Activated CD4-positive, alpha-beta T cell treated with anti-CD3 and anti-CD28 coated beads, Interleukin-2, Interleukin-6, amounts not matched to agents 100 ng/mL and 50 ng/mL, durations not matched to agents 16 hours and 8 hours (primary cell): ENCODE results near the gene HBG2.
"Not testable (repeated sequence)": the region's sequence is repeated elsewhere in the genome, so short reads cannot be mapped to it uniquely, and the experiment has no call there.

Source experiments
- DNase-seq: peaks from one replicate; pipeline ENCODE4 v3.0.0-alpha.2; 2020

HBG2 gene

DNA sequence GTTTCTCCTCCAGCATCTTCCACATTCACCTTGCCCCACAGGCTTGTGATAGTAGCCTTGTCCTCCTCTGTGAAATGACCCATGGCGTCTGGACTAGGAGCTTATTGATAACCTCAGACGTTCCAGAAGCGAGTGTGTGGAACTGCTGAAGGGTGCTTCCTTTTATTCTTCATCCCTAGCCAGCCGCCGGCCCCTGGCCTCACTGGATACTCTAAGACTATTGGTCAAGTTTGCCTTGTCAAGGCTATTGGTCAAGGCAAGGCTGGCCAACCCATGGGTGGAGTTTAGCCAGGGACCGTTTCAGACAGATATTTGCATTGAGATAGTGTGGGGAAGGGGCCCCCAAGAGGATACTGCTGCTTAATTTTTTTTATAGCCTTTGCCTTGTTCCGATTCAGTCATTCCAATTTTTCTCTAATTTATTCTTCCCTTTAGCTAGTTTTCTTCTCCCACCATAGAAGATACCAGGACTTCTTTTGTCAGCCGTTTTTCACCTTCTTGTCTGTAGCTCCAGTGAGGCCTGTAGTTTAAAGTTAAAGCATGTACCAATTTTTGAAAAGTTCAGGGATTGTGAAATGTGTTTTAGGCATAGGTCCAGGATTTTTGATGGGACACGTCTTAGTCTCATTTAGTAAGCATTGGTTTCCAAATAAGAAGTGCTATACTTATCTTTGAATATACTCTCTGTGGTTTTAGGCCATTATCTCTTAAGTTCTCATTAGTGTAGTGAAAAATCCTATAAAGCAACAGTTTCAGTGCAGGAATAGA, at the start of gene HBG2:
Gene HBG2 (minus strand): TSS at position 136 of the 768 bp plus-strand sequence. CDS start 53 bp downstream, at position 83.
- not testable (repeated sequence) for DNase-seq

DNA sequence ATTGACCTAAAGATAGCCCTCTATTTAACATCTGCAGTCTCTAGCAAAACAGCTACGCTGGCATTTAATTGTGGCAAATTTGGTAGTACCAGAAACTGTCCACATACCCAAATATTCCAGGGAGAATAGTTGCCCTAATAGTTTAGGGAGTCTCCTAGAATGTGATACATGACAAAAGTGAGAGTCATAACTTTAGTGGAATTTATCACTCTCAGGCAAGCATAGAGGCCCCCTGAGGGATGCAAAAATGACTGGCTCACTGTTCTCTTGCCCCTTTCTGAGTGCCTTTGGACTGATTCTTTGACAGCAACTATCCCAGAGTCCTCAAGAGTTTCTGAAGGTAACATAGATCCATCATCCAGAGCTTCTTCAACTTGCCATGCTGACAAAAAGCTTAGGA, 49.5 kb upstream of the HBG2 start:
- no peak for DNase-seq

DNA sequence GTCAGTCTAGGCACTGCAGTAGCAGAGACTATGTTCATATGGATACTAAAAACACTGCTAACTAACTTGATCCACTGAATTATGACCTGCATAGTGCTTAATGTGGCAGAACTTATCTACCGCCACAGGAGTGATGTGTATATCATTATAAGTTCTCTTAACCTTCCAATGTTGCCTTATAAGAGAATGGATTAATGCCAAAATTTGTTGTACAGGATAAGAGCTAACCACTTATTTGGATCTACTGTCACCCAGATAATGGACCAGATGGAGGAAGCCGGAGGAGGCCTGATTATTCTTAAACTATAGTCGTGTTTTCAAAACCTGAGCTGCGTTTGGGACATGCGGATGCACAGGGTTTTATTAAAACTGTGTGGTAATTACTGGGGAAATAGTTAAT, 49.0 kb upstream of the HBG2 start:
- no peak for DNase-seq

- no peak for DNase-seq
These were observed 47.3 kb upstream of the HBG2 start, which contains the start of gene OR51B4 for GRCh38 chr11:5301846-5302245. Gene OR51B4, minus strand, starts transcription at chr11:5301946. Its CDS starts 0 bp downstream, at chr11:5301946.

DNA sequence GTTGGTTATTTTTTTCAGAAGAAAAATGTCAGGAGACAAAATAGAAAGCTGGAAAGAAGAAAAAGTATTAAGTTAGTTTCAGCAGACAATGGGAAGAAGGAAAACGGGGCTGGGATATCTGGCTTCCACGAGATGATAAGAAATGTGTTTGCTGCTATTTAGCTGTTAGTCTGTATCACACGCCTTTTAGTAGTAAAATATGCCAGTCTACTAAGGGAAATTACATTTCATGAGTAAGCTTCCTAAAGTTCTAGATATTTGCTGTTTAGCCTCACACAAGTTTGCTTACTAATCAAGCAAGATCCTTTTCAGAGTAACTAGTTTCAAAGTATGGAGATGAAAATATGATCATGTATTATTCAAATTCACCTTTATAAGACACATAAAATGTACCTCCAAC, 45.7 kb upstream of the HBG2 start:
- no peak for DNase-seq

GRCh38 chr11:5298451-5298850, 43.9 kb upstream of the HBG2 start:
- DNase-seq: no peak

DNA sequence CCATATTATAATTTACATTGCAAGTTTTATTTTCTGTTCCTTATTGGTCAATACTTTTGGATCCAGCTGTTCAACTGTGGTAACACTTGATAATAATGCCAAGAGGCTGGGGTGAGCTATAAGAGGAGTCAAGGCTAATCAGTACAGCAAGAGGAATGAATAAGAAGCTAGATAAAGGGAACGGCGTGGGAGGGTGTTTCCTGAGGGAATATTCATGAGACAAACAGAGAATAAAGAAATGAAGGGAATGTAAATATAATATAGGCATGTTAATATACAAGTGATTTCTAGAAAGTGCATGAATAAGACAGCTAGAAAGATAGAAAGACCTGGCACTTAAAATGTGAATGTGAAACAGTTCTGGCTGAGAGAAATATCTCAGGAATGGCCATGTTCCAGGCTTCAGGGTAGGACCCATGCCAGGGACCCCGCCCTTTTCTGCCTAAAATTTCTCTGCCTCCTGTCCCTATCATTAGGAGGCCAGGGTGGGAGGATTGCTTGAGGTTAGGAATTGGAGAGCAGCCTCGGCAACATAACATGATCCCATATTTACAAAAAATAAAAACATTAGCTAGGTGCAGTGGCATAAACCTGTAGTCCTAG, 43.2 kb upstream of the HBG2 start:
- DNase-seq: no peak

- not testable (repeated sequence) for DNase-seq
These were observed 39.9 kb upstream of the HBG2 start for GRCh38 chr11:5294342-5294995.

DNA sequence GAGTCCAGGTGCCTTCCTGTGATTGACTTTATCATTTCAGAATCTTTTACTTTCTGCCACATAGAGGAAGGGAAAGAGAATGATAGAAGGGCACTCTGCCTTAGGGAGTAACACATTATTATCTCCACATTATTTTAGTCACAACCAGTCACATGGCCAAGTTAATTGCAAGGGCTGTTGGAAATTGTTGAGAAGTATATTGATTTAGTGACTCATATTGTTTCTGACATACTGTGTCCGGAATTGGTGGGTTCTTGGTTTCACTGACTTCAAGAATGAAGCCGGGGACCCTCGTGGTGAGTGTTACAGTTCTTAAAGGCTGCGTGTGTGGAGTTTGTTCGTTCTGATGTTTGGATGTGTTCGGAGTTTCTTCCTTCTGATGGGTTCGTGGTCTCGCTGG, 38.4 kb upstream of the HBG2 start:
- DNase-seq: no peak

DNA sequence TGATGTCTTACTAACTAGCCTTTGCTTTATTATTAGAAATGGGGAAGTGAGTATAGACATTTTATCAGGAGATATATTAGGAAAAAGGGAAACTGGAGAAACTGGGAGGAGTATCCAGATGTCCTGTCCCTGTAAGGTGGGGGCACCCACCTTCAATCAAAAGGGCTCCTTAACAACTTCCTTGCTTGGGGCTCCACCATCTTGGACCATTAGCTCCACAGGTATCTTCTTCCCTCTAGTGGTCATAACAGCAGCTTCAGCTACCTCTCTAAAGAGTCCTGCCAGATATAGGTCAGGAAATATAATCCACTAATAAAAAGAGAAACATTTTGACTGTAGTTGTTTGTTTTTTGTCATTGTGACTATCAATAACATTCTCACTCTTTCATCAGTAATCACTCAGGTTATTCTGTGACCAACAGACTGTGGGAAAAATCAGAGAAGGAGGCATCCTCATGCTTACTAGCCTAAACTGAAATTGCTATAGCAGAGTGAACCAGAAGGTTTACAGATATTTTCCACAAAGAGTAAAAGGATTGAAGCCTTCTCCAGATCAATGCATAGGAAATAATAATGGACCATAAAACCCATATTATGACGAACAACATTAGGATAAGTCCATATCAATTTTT, 36.7 kb upstream of the HBG2 start:
- DNase-seq: peak; percentile 30

DNA sequence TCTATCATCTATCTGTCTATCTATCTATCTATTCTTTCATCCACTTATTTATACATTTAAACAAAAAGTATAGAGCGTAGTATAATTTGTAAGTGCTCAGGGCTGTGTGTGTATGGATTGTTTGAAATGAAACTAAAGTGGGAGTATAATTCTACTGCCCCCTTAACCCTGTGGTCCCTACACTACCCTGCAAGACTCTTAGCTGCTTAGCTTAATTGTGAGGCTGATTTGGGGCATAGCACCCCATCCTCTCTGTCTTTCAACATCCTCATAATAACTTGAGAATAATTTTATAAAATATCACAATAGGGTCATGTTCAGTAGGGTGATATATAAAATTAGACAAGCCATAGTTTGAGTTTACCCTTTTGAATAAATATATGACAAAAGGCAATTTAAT, 35.5 kb upstream of the HBG2 start:
- no peak for DNase-seq

DNA sequence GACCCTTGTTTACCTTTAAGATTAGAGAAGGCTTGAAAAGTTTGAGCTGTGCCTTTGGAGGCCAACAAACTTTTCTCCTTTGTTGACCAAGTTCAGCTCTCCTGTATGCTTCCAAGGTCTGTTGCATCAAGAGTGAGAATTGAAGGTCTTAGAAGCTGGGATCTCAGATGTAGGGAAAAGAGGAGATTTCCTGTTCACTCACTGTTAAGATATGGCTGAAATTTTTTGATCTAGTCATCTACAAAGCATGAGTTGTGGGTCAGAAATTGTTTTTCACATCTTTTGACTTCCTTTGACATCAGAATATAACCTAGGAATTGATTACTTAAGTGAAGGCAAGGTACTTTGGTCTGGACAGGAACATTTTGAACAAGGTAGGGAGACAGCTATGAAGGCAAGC, 35.1 kb upstream of the HBG2 start:
- DNase-seq: no peak

DNA sequence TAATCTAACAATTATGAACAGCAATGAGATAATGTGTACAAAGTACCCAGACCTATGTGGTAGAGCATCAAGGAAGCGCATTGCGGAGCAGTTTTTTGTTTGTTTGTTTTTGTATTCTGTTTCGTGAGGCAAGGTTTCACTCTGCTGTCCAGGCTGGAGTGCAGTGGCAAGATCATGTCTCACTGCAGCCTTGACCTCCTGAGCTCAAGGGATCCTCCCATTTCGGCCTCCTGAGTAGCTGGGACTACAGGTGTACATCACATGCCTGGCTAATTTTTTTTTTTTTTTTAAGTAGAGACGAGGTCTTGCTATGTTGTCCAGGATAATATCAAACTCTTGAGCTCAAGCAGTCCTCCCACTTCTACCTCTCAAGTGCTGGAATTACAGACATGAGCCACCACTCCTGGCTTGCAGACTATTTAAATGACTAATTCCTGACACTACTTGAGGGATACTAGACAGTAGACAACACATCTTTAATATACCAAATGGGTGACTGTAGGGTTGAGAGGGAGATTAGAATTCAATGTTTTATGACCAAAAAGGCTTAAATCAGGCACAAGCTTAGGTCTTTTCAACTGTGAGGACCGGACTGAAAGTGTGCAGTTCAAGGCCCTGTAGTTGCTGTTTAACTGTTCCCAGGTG, 34.4 kb upstream of the HBG2 start:
- no peak for DNase-seq

DNA sequence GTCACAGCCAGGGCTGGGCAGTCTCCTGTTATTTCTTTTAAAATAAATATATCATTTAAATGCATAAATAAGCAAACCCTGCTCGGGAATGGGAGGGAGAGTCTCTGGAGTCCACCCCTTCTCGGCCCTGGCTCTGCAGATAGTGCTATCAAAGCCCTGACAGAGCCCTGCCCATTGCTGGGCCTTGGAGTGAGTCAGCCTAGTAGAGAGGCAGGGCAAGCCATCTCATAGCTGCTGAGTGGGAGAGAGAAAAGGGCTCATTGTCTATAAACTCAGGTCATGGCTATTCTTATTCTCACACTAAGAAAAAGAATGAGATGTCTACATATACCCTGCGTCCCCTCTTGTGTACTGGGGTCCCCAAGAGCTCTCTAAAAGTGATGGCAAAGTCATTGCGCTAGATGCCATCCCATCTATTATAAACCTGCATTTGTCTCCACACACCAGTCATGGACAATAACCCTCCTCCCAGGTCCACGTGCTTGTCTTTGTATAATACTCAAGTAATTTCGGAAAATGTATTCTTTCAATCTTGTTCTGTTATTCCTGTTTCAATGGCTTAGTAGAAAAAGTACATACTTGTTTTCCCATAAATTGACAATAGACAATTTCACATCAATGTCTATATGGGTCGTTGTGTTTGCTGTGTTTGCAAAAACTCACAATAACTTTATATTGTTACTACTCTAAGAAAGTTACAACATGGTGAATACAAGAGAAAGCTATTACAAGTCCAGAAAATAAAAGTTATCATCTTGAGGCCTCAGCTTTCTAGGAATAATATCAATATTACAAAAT, 33.7 kb upstream of the HBG2 start:
- DNase-seq: no peak

DNA sequence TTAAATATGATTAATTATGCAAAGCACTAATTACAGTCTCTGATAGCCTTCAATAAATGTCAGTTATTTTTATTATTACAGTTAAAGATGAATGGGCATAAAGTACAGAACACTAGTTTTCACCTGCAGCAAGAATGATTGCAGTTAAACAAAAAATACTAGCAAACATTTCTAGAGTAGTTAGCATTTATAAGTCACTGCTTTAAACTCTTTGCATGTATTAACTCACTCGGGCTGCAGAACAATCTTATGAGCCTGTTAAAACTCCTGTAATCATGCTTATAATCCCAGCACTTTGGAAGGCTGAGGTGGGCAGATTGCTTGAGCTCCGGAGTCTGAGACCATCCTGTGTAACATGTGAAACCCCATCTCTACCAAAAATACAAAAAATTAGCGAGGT, 32.3 kb upstream of the HBG2 start:
- no peak for DNase-seq

GRCh38 chr11:5286351-5286750, 31.8 kb upstream of the HBG2 start:
- DNase-seq: no peak

DNA sequence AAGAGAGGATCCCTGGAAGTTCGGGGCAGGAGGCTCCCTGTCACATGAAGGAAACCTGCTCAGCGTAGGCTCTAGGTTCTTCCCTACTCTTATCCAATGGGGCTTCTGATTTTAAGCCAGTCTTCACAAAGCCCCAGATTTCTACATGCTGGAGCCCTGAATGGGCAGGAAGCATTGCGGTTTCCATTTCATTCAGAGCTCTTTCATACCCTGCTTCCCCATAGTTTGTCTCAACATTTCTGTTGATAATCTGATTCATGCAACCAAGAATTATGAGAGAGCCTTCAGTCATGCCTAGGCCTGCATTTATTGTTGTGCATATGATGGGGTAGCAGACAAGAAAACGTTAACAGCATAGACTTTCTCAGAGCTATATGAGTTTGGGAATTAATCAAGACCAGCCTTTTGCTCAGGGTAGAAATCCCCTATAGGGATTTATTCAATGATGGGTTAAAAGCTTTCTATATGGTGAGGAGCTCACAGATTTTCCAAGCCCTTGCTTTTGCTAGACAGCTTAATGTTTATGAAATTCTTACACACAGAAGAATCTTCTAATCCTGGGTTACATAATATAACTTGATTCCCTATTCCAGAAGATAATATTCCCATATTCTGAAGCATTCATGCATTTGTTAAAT, 31.2 kb upstream of the HBG2 start:
- no peak for DNase-seq

DNA sequence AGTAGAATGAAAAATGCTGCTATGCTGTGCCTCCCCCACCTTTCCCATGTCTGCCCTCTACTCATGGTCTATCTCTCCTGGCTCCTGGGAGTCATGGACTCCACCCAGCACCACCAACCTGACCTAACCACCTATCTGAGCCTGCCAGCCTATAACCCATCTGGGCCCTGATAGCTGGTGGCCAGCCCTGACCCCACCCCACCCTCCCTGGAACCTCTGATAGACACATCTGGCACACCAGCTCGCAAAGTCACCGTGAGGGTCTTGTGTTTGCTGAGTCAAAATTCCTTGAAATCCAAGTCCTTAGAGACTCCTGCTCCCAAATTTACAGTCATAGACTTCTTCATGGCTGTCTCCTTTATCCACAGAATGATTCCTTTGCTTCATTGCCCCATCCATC, 30.1 kb upstream of the HBG2 start:
- DNase-seq: no peak

DNA sequence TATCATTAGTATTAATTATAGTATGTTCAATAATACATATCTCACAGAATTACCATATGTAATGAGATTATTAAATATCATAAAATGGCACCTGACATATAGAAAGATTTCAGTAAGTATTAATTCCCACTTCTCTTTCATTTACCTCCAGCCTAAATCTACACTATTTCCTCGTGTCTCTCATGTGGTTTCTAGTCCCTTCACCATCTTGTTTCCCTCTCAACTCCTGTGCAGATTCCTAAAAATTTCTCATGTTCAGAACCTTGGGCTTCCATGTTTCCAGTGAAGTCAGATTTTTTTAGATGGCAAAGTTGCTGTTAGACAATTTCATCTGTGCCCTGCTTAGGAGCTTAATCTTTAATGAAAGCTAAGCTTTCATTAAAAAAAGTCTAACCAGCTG, 29.3 kb upstream of the HBG2 start:
- no peak for DNase-seq

DNA sequence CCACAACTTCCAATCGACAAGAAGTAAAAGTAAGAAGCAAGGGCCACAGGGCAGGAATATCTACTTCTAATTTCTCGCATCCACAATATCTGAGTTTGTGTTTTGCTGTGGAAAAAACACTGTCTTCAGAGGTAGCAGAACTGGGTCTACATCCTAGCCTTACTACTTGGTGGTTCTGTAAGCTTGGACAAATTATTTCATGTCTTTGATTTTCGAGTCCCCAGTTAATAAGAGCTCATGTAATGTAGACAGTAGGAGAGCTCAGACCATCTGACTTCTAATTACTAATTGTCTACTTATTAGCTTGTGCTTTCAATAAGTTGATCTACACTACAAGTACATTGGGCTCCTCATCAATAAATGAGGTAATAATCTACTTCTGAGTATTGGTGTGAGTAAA, 28.5 kb upstream of the HBG2 start:
- DNase-seq: no peak

- no peak for DNase-seq
These were observed 28.0 kb upstream of the HBG2 start for GRCh38 chr11:5282628-5283027.

DNA sequence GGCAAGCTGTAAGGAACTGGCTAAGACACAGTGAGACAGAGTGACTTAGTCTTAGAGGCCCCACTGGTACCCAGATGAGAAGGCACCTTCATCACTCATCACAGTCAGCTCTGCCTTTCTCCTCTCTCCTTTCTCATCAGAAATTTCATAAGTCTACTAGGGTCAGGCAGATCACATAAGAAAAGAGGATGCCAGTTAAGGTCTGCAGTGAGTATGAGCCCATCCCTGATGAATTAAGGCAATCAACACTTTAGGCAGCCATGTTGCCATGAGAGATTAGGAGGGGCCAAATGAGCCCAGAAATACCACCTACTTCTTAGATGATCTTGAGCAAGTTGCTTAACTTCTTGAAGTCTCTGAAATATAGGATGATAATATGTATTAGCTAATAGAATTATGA, 27.0 kb upstream of the HBG2 start:
- DNase-seq: no peak
